ENCODE results near the gene POLR3GL. TPM values are rescaled to one million over a fixed set of nuclear protein-coding genes. Genes with fewer than 3 reads are reported as not detected.

POLR3GL gene
- total RNA-seq, 1 experiment from 2014 or later: 7.9 TPM

- H3K4me3 Mint-ChIP-seq: no peak overlapping the region
- no peaks in the 10 kb centered on the region for H3K9me3 Mint-ChIP-seq
- H2AFZ ChIP-seq (ENCODE audit: low read length): no peak overlapping the region
- no peak overlapping the region for H4K91ac ChIP-seq (ENCODE audit: insufficient read length, low read depth, low read length)
- no peak overlapping the region for H3K14ac ChIP-seq (ENCODE audit: insufficient read depth, low read length)
- no peak overlapping the region for H3K9ac ChIP-seq (ENCODE audit: extremely low read depth, insufficient read length, low read length)
- H3K36me3 Mint-ChIP-seq (ENCODE audit: insufficient read depth in 1 of 3, low read depth in 3 of 3): no peaks in the 10 kb centered on the region; a peak in 1 of 7 replicates
- no peaks in the 10 kb centered on the region for H3K9me3 ChIP-seq (ENCODE audit: control insufficient read depth, low read depth, low read length)
- no peak overlapping the region for H2BK12ac ChIP-seq (ENCODE audit: insufficient read length, low read depth, low read length)
- no peaks in the 10 kb centered on the region for H3K23me2 ChIP-seq (ENCODE audit: insufficient read length, low read depth, low read length, poor library complexity, severe bottlenecking)
- no peaks in the 10 kb centered on the region for H4K20me1 ChIP-seq (ENCODE audit: control insufficient read depth, insufficient read depth, insufficient read length)
- no peak overlapping the region for H2BK15ac ChIP-seq (ENCODE audit: low read depth, low read length)
- no peak overlapping the region for H2AK5ac ChIP-seq (ENCODE audit: insufficient read length, low read length)
- no peak overlapping the region for H3K18ac ChIP-seq (ENCODE audit: insufficient read length, low read depth, low read length)
- H2BK5ac ChIP-seq (ENCODE audit: insufficient read length, low read length): no peak overlapping the region
- DNase-seq: no peak
- no peak overlapping the region for H2BK20ac ChIP-seq (ENCODE audit: low read depth, low read length, poor library complexity, severe bottlenecking)
- H3K23ac ChIP-seq (ENCODE audit: insufficient read length, low read depth, low read length): no peak overlapping the region
- H3K4ac ChIP-seq (ENCODE audit: low read depth, low read length): no peak overlapping the region
- H3K4me1 ChIP-seq (ENCODE audit: insufficient read depth, low read length): no peaks in the 10 kb centered on the region
- no peaks in the 10 kb centered on the region for H3K79me1 ChIP-seq (ENCODE audit: insufficient read depth, low read depth, low read length, poor library complexity, severe bottlenecking)
- TF ChIP-seq CTCF (conservative IDR thresholded peaks at IDR 0.05): no peak
- H3K4me1 Mint-ChIP-seq: peaks cover 21 to 27% of the 10 kb centered on the region in 2 experiments
- no peak overlapping the region for H3T11ph ChIP-seq (ENCODE audit: low read length)
- H3K27ac Mint-ChIP-seq: no peak overlapping the region; a peak in 1 of 7 replicates
- no peak overlapping the region for H3K4me2 ChIP-seq (ENCODE audit: insufficient read depth, insufficient read length, low read length)
- H3K27ac ChIP-seq (ENCODE audit: insufficient read length, low read depth, low read length): no peak overlapping the region
- H3K56ac ChIP-seq (ENCODE audit: insufficient read length, low read depth, low read length): no peak overlapping the region
- H4K5ac ChIP-seq (ENCODE audit: insufficient read length, low read depth, low read length): no peak overlapping the region
- H3K79me2 ChIP-seq (ENCODE audit: insufficient read depth, low read length): no peaks in the 10 kb centered on the region
- no peak overlapping the region for H2BK120ac ChIP-seq (ENCODE audit: low read depth, low read length, poor library complexity, severe bottlenecking)
- no peak overlapping the region for H4K8ac ChIP-seq (replicated peaks; ENCODE audit: insufficient read length, low read depth, low read length)
- no peaks in the 10 kb centered on the region for H3K27me3 Mint-ChIP-seq (ENCODE audit: low read depth)
- H3K27me3 ChIP-seq (ENCODE audit: insufficient read depth, low read length): no peaks in the 10 kb centered on the region
These were observed 28.8 kb upstream of the POLR3GL start for GRCh38 chr1:145935708-145936107.

Measured in H9 (cell line).